SK-N-SH treated with all-trans-retinoic acid at 6 μM for 48 hours (cell line): ENCODE data around the gene VPS13D.

Source experiments
- TF ChIP-seq, protein P1 (sequence below): fragments of 250-450 bp; sonication (Bioruptor Pico); IDR thresholded peaks from 2 replicates; pipeline ENCODE4 v1.5.0; 2020; ENCODE audit warnings: mild to moderate bottlenecking, moderate library complexity
- TF ChIP-seq, protein P2 (sequence below): fragments of 250-450 bp; sonication (Bioruptor Pico); IDR thresholded peaks from 2 replicates; pipeline ENCODE4 v1.8.0; 2020; ENCODE audit warnings: mild to moderate bottlenecking, moderate library complexity, borderline replicate concordance

DNA sequence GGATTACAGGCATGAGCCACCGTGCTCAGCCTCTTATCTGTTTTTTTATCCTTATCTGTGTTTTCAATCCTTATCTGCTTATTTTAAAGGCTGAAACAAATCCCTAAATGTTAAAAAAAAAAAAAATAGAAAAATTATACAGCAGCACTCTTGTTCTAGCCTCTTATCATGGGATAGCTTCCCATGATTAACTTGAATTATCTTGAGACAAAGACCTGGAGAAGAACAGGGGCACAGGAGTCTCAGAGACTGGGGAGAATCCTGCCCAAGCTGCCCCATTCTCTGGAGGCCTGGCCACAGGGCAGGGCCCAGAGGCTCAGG lies 301.3 kb downstream of the VPS13D start:
- TF ChIP-seq, protein P1, sequence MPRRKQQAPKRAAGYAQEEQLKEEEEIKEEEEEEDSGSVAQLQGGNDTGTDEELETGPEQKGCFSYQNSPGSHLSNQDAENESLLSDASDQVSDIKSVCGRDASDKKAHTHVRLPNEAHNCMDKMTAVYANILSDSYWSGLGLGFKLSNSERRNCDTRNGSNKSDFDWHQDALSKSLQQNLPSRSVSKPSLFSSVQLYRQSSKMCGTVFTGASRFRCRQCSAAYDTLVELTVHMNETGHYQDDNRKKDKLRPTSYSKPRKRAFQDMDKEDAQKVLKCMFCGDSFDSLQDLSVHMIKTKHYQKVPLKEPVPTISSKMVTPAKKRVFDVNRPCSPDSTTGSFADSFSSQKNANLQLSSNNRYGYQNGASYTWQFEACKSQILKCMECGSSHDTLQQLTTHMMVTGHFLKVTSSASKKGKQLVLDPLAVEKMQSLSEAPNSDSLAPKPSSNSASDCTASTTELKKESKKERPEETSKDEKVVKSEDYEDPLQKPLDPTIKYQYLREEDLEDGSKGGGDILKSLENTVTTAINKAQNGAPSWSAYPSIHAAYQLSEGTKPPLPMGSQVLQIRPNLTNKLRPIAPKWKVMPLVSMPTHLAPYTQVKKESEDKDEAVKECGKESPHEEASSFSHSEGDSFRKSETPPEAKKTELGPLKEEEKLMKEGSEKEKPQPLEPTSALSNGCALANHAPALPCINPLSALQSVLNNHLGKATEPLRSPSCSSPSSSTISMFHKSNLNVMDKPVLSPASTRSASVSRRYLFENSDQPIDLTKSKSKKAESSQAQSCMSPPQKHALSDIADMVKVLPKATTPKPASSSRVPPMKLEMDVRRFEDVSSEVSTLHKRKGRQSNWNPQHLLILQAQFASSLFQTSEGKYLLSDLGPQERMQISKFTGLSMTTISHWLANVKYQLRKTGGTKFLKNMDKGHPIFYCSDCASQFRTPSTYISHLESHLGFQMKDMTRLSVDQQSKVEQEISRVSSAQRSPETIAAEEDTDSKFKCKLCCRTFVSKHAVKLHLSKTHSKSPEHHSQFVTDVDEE (CRISPR knock-in tag), result no peak
- TF ChIP-seq, protein P2, sequence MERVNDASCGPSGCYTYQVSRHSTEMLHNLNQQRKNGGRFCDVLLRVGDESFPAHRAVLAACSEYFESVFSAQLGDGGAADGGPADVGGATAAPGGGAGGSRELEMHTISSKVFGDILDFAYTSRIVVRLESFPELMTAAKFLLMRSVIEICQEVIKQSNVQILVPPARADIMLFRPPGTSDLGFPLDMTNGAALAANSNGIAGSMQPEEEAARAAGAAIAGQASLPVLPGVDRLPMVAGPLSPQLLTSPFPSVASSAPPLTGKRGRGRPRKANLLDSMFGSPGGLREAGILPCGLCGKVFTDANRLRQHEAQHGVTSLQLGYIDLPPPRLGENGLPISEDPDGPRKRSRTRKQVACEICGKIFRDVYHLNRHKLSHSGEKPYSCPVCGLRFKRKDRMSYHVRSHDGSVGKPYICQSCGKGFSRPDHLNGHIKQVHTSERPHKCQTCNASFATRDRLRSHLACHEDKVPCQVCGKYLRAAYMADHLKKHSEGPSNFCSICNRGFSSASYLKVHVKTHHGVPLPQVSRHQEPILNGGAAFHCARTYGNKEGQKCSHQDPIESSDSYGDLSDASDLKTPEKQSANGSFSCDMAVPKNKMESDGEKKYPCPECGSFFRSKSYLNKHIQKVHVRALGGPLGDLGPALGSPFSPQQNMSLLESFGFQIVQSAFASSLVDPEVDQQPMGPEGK (CRISPR knock-in tag), result no peak
